OCI-LY7 (cell line): ENCODE data around the gene CAMK2B. TPM values are rescaled to one million over a fixed set of nuclear protein-coding genes. Genes with fewer than 3 reads are reported as not detected.

Source experiments
- Bru-seq: library from RNA; stranded (reverse); fragments of 400-500 nt; gene quantifications from one replicate; lab custom pipeline; 2021; lab: Mats Ljungman, UMichigan
- BruChase-seq, 2 experiments: library from RNA; stranded (reverse); fragments of 400-500 nt; gene quantifications; one replicate each; lab custom pipeline; 2021; lab: Mats Ljungman, UMichigan
- BruUV-seq: library from RNA; stranded (reverse); fragments of 400-500 nt; replicated peaks from 2 replicates; lab custom pipeline; 2021; lab: Mats Ljungman, UMichigan
- CTCF ChIA-PET: fragments of 300-600 bp; sonication (Branson Sonifier 250); formaldehyde crosslinking; loops from one replicate; lab custom pipeline; 2022; ENCODE audit warnings: antibody characterized with exemption; ENCODE audit not compliant: unreplicated experiment; lab: Charles Lee
- POLR2A ChIA-PET: fragments of 300-600 bp; sonication (Branson Sonifier 250); formaldehyde crosslinking; loops from one replicate; lab custom pipeline; 2022; ENCODE audit warnings: antibody characterized with exemption; lab: Charles Lee
- DNase-seq: peaks from one replicate; pipeline ENCODE4 v3.0.0-alpha.2; 2015; ENCODE audit warnings: low spot score
- H2AFZ ChIP-seq: fragments of 200-600 bp; sonication (generic), shearing (Covaris generic); 2 replicates; pipeline ENCODE4 v1.6.1; 2014; ENCODE audit warnings: mild to moderate bottlenecking, antibody characterized with exemption, low read length, moderate library complexity
- H3K27ac ChIP-seq: fragments of 200-600 bp; sonication (generic); 2 replicates; pipeline ENCODE4 v1.5.1; 2014; ENCODE audit warnings: mixed run types, low read depth, mild to moderate bottlenecking, moderate library complexity, low read length, inconsistent platforms; ENCODE audit not compliant: poor library complexity, severe bottlenecking
- H3K36me3 ChIP-seq: fragments of 200-600 bp; sonication (generic); 2 replicates; pipeline ENCODE4 v1.6.1; 2014; ENCODE audit warnings: mild to moderate bottlenecking, antibody characterized with exemption, low read length, moderate library complexity, mixed read lengths; ENCODE audit not compliant: insufficient read depth
- H3K4me1 ChIP-seq: fragments of 200-600 bp; sonication (generic); 2 replicates; pipeline ENCODE4 v1.5.1; 2014; ENCODE audit warnings: mild to moderate bottlenecking, low read length; ENCODE audit not compliant: insufficient read depth, poor library complexity, severe bottlenecking
- H3K4me2 ChIP-seq: fragments of 200-600 bp; sonication (generic); 2 replicates; pipeline ENCODE4 v1.6.1; 2014; ENCODE audit warnings: mild to moderate bottlenecking, low read length
- H3K4me3 ChIP-seq: fragments of 200-600 bp; sonication (generic); 2 replicates; pipeline ENCODE4 v1.5.1; 2014; ENCODE audit warnings: mild to moderate bottlenecking, low read depth, low read length; ENCODE audit not compliant: poor library complexity, severe bottlenecking
- H3K79me2 ChIP-seq: fragments of 200-600 bp; sonication (generic); 2 replicates; pipeline ENCODE4 v1.6.1; 2016; ENCODE audit warnings: low read depth, mild to moderate bottlenecking, low read length, moderate library complexity, mixed read lengths; ENCODE audit not compliant: insufficient read depth
- H3K9me2 ChIP-seq: fragments of 200-600 bp; sonication (generic); 2 replicates; pipeline ENCODE4 v1.6.1; 2016; ENCODE audit warnings: mild to moderate bottlenecking, low read length, mixed read lengths; ENCODE audit not compliant: insufficient read depth
- H3K9me3 ChIP-seq: fragments of 200-600 bp; sonication (generic); 2 replicates; pipeline ENCODE4 v1.6.1; 2014; ENCODE audit warnings: mild to moderate bottlenecking, mixed run types, low read length, mixed read lengths
- H4K20me1 ChIP-seq: fragments of 200-600 bp; sonication (generic); 2 replicates; pipeline ENCODE4 v1.6.1; 2014; ENCODE audit warnings: mild to moderate bottlenecking, antibody characterized with exemption, low read length, moderate library complexity, mixed read lengths; ENCODE audit not compliant: insufficient read depth
- CTCF ChIP-seq: fragments of 200-600 bp; sonication (generic); conservative IDR thresholded peaks from 2 replicates; pipeline ENCODE4 v1.5.1; 2014; ENCODE audit warnings: mild to moderate bottlenecking, antibody characterized with exemption, low read length, moderate library complexity, mixed read lengths
- EZH2phosphoT487 ChIP-seq: fragments of 200-600 bp; sonication (generic); IDR thresholded peaks from 2 replicates; pipeline ENCODE4 v1.6.1; 2018; ENCODE audit warnings: low read depth, borderline replicate concordance, mild to moderate bottlenecking, mixed run types, antibody characterized with exemption, low read length, moderate library complexity, mixed read lengths
- intact Hi-C: fragments of 100-400 bp; cut with micrococcal nuclease; formaldehyde crosslinking; loops from one replicate; pipeline ENCODE4 v1.10.0; 2022; ENCODE audit not compliant: unreplicated experiment
- long read RNA-seq: library from polyadenylated mRNA; stranded (forward); transcript quantifications from one replicate; pipeline ENCODE4 v2.0.0, GENCODE V29; 2022
- total RNA-seq, 2 experiments: library from RNA; depleted of rRNA in 1 of 2; stranded (reverse); fragments of >200 nt in 1 of 2; shearing (Covaris generic) in 1 of 2; gene quantifications; 2 replicates each; pipeline ENCODE4 v1.2.3, GENCODE V29; 2014 to 2022

CAMK2B gene
- total RNA-seq (2014; rRNA removed; shearing (Covaris generic)) (0.66 and 0.98 TPM in 2 replicates), total RNA-seq (2022) (0.92 and 1.1 TPM in 2 replicates), Bru-seq, nascent RNA (percentile 9 among the genes with signal in this experiment), BruChase-seq, experiment 1, labeled RNA remaining after a 6-hour chase (percentile 11 among the genes with signal in this experiment), BruChase-seq, experiment 2, labeled RNA remaining after a 2-hour chase (percentile 8 among the genes with signal in this experiment)
- long read RNA-seq = 0 reads

- TF ChIP-seq CTCF = no peak
- TF ChIP-seq EZH2phosphoT487 = no peak
- BruUV-seq = no TSS peak
- H3K4me2 ChIP-seq = no peak within 1 kb of the TSS
- CTCF ChIA-PET = no interaction called here
- no peak within 1 kb of the TSS for H2AFZ ChIP-seq
- H3K4me1 ChIP-seq = no peaks in the 10 kb centered on the region
- H3K79me2 ChIP-seq = no peaks in the 10 kb centered on the region
- no peak within 1 kb of the TSS for H3K4me3 ChIP-seq
- no peaks in the 10 kb centered on the region for H3K36me3 ChIP-seq
- no peak for DNase-seq
- no peaks in the 10 kb centered on the region for H3K9me3 ChIP-seq
- H4K20me1 ChIP-seq = no peaks in the 10 kb centered on the region
- no peak within 1 kb of the TSS for H3K27ac ChIP-seq
- POLR2A ChIA-PET = no interaction called here
- H3K9me2 ChIP-seq = no peaks in the 10 kb centered on the region
- intact Hi-C loops = no loop called here
Measured at GRCh38 chr7:44325201-44325671, at the start of gene CAMK2B. CAMK2B (minus strand) TSS chr7:44325594; CDS start chr7:44325421, 173 bp downstream.

GRCh38 chr7:44374007-44374763, 48.8 kb upstream of the CAMK2B start:
- POLR2A ChIA-PET = interaction anchor here (1.0 kb wide), 1 partner anchor 22 kb away, joined by 3 read pairs; no protein-coding TSS in a partner anchor
- TF ChIP-seq CTCF (no peak), EZH2phosphoT487 (no peak)
- intact Hi-C loops = no loop called here
- H3K9me2 ChIP-seq = no peaks in the 10 kb centered on the region
- DNase-seq = no peak
- H4K20me1 ChIP-seq = no peaks in the 10 kb centered on the region
- no peaks in the 10 kb centered on the region for H3K9me3 ChIP-seq
- no peak overlapping the region for H2AFZ ChIP-seq
- no peak overlapping the region for H3K4me2 ChIP-seq
- H3K27ac ChIP-seq = no peak overlapping the region
- BruUV-seq = no TSS peak
- no peaks in the 10 kb centered on the region for H3K79me2 ChIP-seq
- no peak overlapping the region for H3K4me3 ChIP-seq
- H3K4me1 ChIP-seq = peaks cover 19% of the 10 kb centered on the region
- CTCF ChIA-PET = interaction anchor here (0.5 kb wide), 1 partner anchor 166 kb away, joined by 6 read pairs; no protein-coding TSS in a partner anchor
- H3K36me3 ChIP-seq = no peaks in the 10 kb centered on the region
